Immature natural killer cell (primary cell): ENCODE measurements around the gene RAD51C. TPM values are rescaled to one million over a fixed set of nuclear protein-coding genes. Genes with fewer than 3 reads are reported as not detected.
"Not testable (repeated sequence)": the region's sequence is repeated elsewhere in the genome, so short reads cannot be mapped to it uniquely, and the experiment has no call there.

ENCODE experiments used
- DNase-seq, 3 donors: peaks; one replicate each; pipeline ENCODE4 v3.0.0; 2022; ENCODE audit warnings: mixed read lengths in 1 of 3
- H3K27ac Mint-ChIP-seq, 6 donors: one replicate each; pipeline ENCODE4 v1.8.0; 2020; ENCODE audit warnings: mixed read lengths in 6 of 6, mild to moderate bottlenecking in 5 of 6, inconsistent platforms in 4 of 6, moderate library complexity in 3 of 6
- H3K27me3 Mint-ChIP-seq, 3 donors: one replicate each; pipeline ENCODE4 v1.8.0; 2020 to 2021; ENCODE audit warnings: low read depth in 3 of 3, mild to moderate bottlenecking in 3 of 3, mixed read lengths in 3 of 3, moderate library complexity in 3 of 3, inconsistent platforms in 1 of 3
- H3K36me3 Mint-ChIP-seq, 3 donors: one replicate each; pipeline ENCODE4 v1.8.0; 2020; ENCODE audit warnings: mixed read lengths in 3 of 3, inconsistent platforms in 2 of 3, mild to moderate bottlenecking in 2 of 3
- H3K4me1 Mint-ChIP-seq, 2 donors: one replicate each; pipeline ENCODE4 v1.8.0; 2020; ENCODE audit warnings: inconsistent platforms in 2 of 2, mild to moderate bottlenecking in 2 of 2, mixed read lengths in 2 of 2, moderate library complexity in 1 of 2
- H3K4me3 Mint-ChIP-seq, 5 donors: one replicate each; pipeline ENCODE4 v1.8.0; 2020; ENCODE audit warnings: mild to moderate bottlenecking in 5 of 5, mixed read lengths in 5 of 5, inconsistent platforms in 3 of 5, moderate library complexity in 3 of 5
- H3K9me3 Mint-ChIP-seq, 6 donors: one replicate each; pipeline ENCODE4 v1.8.0; 2020; ENCODE audit warnings: mild to moderate bottlenecking in 6 of 6, mixed read lengths in 6 of 6, inconsistent platforms in 4 of 6, moderate library complexity in 3 of 6
- polyA plus RNA-seq, 3 donors: library from polyadenylated mRNA; unstranded; fragments of 300-500 nt; fragmentation: Illumina TruSeq; gene quantifications; one replicate each; pipeline ENCODE4 v1.2.3, GENCODE V29; 2021

The RAD51C gene
- polyA plus RNA-seq: 10 to 100 TPM; 25.3 to 78.8 (median 44.0) TPM

DNA sequence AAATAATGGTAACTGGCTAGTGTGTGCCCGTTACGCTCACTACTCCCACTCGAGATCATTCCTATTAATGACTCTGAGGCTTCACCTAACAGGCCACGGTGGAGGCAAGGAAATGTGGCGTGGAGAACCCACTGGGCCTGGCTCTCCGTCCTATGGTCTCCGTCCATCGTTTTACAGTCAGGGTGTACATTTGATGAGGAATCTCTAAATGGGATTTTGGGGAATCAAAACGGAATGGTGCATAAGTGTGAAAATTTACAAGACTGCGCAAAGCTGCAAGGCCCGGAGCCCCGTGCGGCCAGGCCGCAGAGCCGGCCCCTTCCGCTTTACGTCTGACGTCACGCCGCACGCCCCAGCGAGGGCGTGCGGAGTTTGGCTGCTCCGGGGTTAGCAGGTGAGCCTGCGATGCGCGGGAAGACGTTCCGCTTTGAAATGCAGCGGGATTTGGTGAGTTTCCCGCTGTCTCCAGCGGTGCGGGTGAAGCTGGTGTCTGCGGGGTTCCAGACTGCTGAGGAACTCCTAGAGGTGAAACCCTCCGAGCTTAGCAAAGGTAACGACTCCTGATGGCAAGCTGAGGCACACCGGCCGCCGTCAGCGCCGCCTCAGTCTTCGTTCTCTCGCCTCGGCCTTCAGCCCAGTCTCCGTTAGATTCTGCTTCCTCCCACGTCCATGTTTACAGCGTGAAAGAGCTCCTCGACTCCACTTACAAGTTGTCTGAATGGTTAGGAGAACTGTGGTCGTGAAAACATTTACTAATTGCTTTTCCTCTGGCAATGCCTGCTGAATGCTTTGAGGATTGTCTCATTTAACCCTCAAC, at the start of gene RAD51C:
RAD51C (plus strand) TSS at position 364 of the 817 bp plus-strand sequence; CDS start at position 406, 42 bp downstream.
- peak within 1 kb of the TSS; percentile 74 to 97 (median 94) for H3K27ac Mint-ChIP-seq
- peak; percentile 82 to 87 (median 83) for DNase-seq
- H3K4me3 Mint-ChIP-seq: peak within 1 kb of the TSS; percentile 86 to 96 (median 89)
- H3K36me3 Mint-ChIP-seq: no peaks in the 10 kb centered on the region
- H3K9me3 Mint-ChIP-seq: no peaks in the 10 kb centered on the region
- peaks cover 22 to 23% of the 10 kb centered on the region in 2 donors for H3K4me1 Mint-ChIP-seq
- H3K27me3 Mint-ChIP-seq: peaks cover 5 to 8% (median 6%) of the 10 kb centered on the region in 3 donors

- Mint-ChIP-seq H3K36me3 (no peaks in the 10 kb centered on the region), H3K27ac (no peak overlapping the region), H3K27me3 (peaks cover 0 to 8% (median 7%) of the 10 kb centered on the region in 3 donors), H3K9me3 (no peaks in the 10 kb centered on the region), H3K4me1 (no peaks in the 10 kb centered on the region), H3K4me3 (no peak overlapping the region)
- no peak for DNase-seq
These were observed 49.3 kb upstream of the RAD51C start for GRCh38 chr17:58643147-58643546.

- H3K36me3 Mint-ChIP-seq: no peaks in the 10 kb centered on the region
- H3K27me3 Mint-ChIP-seq: peaks cover 0 to 6% (median 0%) of the 10 kb centered on the region in 3 donors
- H3K27ac Mint-ChIP-seq: peak overlapping the region in 1 of 6 donors; percentile 29
These were observed 44.2 kb upstream of the RAD51C start for GRCh38 chr17:58648236-58648635.

GRCh38 chr17:58657962-58658803, 34.2 kb upstream of the RAD51C start:
- H3K4me3 Mint-ChIP-seq: peak overlapping the region; percentile 85 to 92 (median 87)
- H3K36me3 Mint-ChIP-seq, H3K9me3 Mint-ChIP-seq, DNase-seq: not testable (repeated sequence)
- H3K27me3 Mint-ChIP-seq: peaks cover 7 to 18% (median 8%) of the 10 kb centered on the region in 3 donors
- peak overlapping the region; percentile 98 to 100 (median 99) for H3K27ac Mint-ChIP-seq
- peaks cover 19 to 24% of the 10 kb centered on the region in 2 donors for H3K4me1 Mint-ChIP-seq

More at GRCh38 chr17:58648236-58648635, 44.2 kb upstream of the RAD51C start:
- H3K9me3 Mint-ChIP-seq: no peaks in the 10 kb centered on the region
- H3K4me3 Mint-ChIP-seq: no peak overlapping the region
- no peak for DNase-seq
- no peaks in the 10 kb centered on the region for H3K4me1 Mint-ChIP-seq

- peaks cover 19 to 24% of the 10 kb centered on the region in 2 donors for H3K4me1 Mint-ChIP-seq
- peak overlapping the region; percentile 98 to 100 (median 99) for H3K27ac Mint-ChIP-seq
- peaks cover 7 to 18% (median 8%) of the 10 kb centered on the region in 3 donors for H3K27me3 Mint-ChIP-seq
- peak; percentile 86 to 92 (median 88) for DNase-seq
- no peaks in the 10 kb centered on the region for H3K36me3 Mint-ChIP-seq
- H3K4me3 Mint-ChIP-seq: peak overlapping the region; percentile 85 to 92 (median 87)
- no peaks in the 10 kb centered on the region for H3K9me3 Mint-ChIP-seq
These were observed 33.3 kb upstream of the RAD51C start for GRCh38 chr17:58658804-58659713.

DNA sequence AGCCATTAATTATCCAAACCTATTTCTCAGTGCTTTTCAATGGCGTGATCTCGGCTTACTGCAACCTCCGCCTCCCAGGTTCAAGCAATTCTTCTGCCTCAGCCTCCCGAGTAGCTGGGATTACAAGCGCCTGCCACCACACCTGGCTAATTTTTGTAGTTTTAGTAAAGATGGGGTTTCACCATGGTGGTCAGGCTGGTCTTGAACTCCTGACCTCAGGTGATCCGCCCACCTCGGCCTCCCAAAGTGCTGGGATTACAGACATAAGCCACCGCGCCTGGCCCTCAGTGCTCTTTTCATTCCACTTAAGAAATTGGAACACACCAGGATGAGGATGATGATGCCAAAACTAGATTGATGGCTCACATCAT, 32.7 kb upstream of the RAD51C start:
- Mint-ChIP-seq H3K4me3 (peak overlapping the region; percentile 85 to 92 (median 87)), H3K4me1 (peaks cover 19 to 24% of the 10 kb centered on the region in 2 donors), H3K27me3 (peaks cover 7 to 18% (median 8%) of the 10 kb centered on the region in 3 donors), H3K27ac (peak overlapping the region; percentile 98 to 100 (median 99))
- H3K9me3 Mint-ChIP-seq, H3K36me3 Mint-ChIP-seq, DNase-seq: not testable (repeated sequence)

DNA sequence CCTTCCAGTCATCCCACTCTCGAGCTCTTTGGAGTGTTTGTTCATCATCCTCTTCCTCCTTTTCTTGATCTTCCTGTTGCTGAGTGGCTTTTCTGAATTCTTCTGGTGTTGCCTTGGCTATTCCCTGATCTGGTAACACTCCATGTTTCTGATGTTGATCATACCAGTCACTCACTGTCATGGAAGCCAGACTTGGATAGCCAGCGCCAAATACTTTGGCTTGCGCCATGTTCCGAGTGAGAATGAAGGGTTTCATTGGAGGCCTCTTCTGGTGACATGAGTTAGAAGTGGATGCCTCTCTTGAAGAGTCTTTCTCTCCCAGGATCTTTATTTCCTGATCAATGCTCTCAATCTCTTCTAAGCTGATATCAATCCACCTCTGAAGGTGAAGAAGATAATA, 31.8 kb upstream of the RAD51C start:
- H3K36me3 Mint-ChIP-seq: no peaks in the 10 kb centered on the region
- H3K9me3 Mint-ChIP-seq: no peaks in the 10 kb centered on the region
- H3K27me3 Mint-ChIP-seq: peaks cover 7 to 14% (median 8%) of the 10 kb centered on the region in 3 donors
- peak overlapping the region in 2 of 6 donors; percentile 19 to 41 for H3K27ac Mint-ChIP-seq
- H3K4me3 Mint-ChIP-seq: peak overlapping the region; percentile 37 to 79 (median 67)
- peaks cover 19 to 24% of the 10 kb centered on the region in 2 donors for H3K4me1 Mint-ChIP-seq
- DNase-seq: no peak

DNA sequence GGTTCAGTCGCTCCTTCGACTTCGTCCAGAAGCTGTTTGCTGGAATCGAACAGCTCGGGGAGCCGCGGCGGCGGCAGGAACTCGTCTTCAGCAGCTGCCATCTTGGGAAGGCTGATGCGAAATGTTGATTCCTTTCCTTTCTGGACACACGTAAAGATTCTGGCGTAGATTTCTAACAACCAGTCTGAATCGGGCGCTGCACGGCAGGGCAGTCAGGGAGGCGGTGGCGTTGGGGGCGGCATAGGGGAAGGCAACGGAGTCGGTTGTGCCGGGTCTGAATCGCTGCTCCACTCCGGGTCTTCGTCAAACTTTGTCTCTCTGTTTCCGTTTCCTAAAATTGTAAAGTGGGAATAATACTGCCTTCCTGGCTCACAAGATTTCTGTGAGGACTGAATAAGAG, 30.9 kb upstream of the RAD51C start:
- Mint-ChIP-seq H3K27ac (no peak overlapping the region), H3K4me3 (peak overlapping the region in 2 of 5 donors; percentile 12), H3K36me3 (no peaks in the 10 kb centered on the region), H3K4me1 (peaks cover 19 to 25% of the 10 kb centered on the region in 2 donors), H3K9me3 (no peaks in the 10 kb centered on the region), H3K27me3 (peaks cover 7 to 17% (median 8%) of the 10 kb centered on the region in 3 donors)
- DNase-seq: no peak

GRCh38 chr17:58664302-58664701, 28.1 kb upstream of the RAD51C start:
- Mint-ChIP-seq H3K9me3 (no peaks in the 10 kb centered on the region), H3K27ac (no peak overlapping the region), H3K36me3 (no peaks in the 10 kb centered on the region), H3K4me3 (no peak overlapping the region), H3K4me1 (peaks cover 5 to 16% of the 10 kb centered on the region in 2 donors), H3K27me3 (peaks cover 7 to 8% (median 7%) of the 10 kb centered on the region in 3 donors)
- DNase-seq: no peak

- no peaks in the 10 kb centered on the region for H3K36me3 Mint-ChIP-seq
- H3K9me3 Mint-ChIP-seq: no peaks in the 10 kb centered on the region
- H3K4me3 Mint-ChIP-seq: peak overlapping the region in 3 of 5 donors; percentile 26 to 78 (median 63)
- H3K27ac Mint-ChIP-seq: peak overlapping the region in 2 of 6 donors; percentile 65 to 72
- peaks cover 5 to 9% (median 7%) of the 10 kb centered on the region in 3 donors for H3K27me3 Mint-ChIP-seq
- H3K4me1 Mint-ChIP-seq: peaks cover 4 to 7% of the 10 kb centered on the region in 2 donors
- DNase-seq: no peak
These were observed 26.2 kb upstream of the RAD51C start for GRCh38 chr17:58665946-58666857.

GRCh38 chr17:58666858-58667267, 25.5 kb upstream of the RAD51C start:
- DNase-seq: peak; percentile 14 to 30 (median 18)
- Mint-ChIP-seq H3K36me3 (no peaks in the 10 kb centered on the region), H3K9me3 (no peaks in the 10 kb centered on the region), H3K27ac (peak overlapping the region in 1 of 6 donors; percentile 72), H3K27me3 (peaks cover 5 to 9% (median 7%) of the 10 kb centered on the region in 3 donors), H3K4me3 (peak overlapping the region in 4 of 5 donors; percentile 6 to 78 (median 44)), H3K4me1 (peaks cover 4 to 7% of the 10 kb centered on the region in 2 donors)
